ENCODE measurements around the gene FAT1. TPM values are rescaled to one million over a fixed set of nuclear protein-coding genes. Genes with fewer than 3 reads are reported as not detected.
A peak's percentile ranks its signal among the peaks of the same experiment; 100 is the strongest.

The FAT1 gene, protein sequence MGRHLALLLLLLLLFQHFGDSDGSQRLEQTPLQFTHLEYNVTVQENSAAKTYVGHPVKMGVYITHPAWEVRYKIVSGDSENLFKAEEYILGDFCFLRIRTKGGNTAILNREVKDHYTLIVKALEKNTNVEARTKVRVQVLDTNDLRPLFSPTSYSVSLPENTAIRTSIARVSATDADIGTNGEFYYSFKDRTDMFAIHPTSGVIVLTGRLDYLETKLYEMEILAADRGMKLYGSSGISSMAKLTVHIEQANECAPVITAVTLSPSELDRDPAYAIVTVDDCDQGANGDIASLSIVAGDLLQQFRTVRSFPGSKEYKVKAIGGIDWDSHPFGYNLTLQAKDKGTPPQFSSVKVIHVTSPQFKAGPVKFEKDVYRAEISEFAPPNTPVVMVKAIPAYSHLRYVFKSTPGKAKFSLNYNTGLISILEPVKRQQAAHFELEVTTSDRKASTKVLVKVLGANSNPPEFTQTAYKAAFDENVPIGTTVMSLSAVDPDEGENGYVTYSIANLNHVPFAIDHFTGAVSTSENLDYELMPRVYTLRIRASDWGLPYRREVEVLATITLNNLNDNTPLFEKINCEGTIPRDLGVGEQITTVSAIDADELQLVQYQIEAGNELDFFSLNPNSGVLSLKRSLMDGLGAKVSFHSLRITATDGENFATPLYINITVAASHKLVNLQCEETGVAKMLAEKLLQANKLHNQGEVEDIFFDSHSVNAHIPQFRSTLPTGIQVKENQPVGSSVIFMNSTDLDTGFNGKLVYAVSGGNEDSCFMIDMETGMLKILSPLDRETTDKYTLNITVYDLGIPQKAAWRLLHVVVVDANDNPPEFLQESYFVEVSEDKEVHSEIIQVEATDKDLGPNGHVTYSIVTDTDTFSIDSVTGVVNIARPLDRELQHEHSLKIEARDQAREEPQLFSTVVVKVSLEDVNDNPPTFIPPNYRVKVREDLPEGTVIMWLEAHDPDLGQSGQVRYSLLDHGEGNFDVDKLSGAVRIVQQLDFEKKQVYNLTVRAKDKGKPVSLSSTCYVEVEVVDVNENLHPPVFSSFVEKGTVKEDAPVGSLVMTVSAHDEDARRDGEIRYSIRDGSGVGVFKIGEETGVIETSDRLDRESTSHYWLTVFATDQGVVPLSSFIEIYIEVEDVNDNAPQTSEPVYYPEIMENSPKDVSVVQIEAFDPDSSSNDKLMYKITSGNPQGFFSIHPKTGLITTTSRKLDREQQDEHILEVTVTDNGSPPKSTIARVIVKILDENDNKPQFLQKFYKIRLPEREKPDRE (N-terminal part only)
- total RNA-seq (0.07 and 0.15 TPM in 2 replicates), polyA plus RNA-seq (0.04 and 0.07 TPM in 2 replicates), polyA minus RNA-seq (0.14 and 0.17 TPM in 2 replicates)
- total RNA-seq (2013), result 2.8 TPM

DNA sequence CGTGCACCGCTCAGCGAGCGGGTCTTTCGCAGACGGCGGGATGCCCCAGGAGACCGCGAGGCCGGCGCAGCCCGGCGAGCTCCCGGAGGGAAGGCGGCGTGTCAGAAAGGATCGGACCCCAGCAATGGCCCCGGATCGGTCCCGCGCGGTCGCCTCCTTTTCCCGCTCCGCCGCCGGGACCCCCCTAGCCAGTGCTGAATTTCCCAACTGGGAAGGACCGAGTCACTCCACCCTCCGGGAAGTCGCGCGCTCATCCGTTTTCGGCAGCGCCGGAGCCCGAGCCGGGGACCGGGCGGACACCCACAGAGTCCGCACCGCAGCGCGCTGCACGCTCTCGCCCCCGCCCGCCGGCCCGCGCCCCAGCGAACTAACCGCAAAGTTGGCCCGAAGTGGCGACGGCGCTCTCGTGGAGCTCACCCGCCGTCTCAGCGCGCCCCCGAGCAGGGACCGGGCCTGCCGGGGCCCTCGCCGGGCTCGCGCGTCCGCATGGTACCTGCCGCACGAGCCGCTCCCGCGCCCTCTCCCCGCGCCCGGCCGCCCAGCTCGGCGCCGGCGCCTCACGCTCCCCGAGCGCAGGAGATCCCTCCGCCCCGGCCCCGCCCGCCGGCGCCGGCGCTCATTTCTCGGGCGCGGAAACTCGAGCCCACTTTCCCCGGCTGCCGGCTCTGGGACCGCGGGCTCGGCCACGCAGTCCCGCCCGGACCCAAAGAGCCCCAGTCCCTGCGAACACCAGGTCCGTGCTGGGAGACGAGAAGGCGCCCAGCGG, at the start of gene FAT1:
TSS of gene FAT1 (minus strand) at position 565 of the 766 bp plus-strand sequence. CDS start 14,029 bp downstream, outside the sequence.
- Histone ChIP-seq H3K4me1 (ENCODE audit: control insufficient read depth in 2 of 2, insufficient read depth in 2 of 2, low read length in 2 of 2) (peaks cover 3 to 4% of the 10 kb centered on the region in 2 donors), H4K20me1 (ENCODE audit: control insufficient read depth, insufficient read depth, low read length, poor library complexity, severe bottlenecking) (no peaks in the 10 kb centered on the region), H3K4me2 (replicated peaks; ENCODE audit: low read depth, low read length, poor library complexity, severe bottlenecking) (peak within 1 kb of the TSS; percentile 38), H3K9ac (ENCODE audit: low read length) (no peak within 1 kb of the TSS), H3K36me3 (replicated peaks in 1 of 2; ENCODE audit: control extremely low read depth in 1 of 2, control insufficient read depth in 1 of 2, extremely low read depth in 1 of 2, insufficient read depth in 2 of 2, low read length in 1 of 2) (no peaks in the 10 kb centered on the region), H3K4me3 (ENCODE audit: control extremely low read depth in 1 of 5, extremely low read depth in 1 of 5, insufficient read depth in 1 of 5, low read depth in 2 of 5, low read length in 4 of 5) (peak within 1 kb of the TSS in 1 of 5 experiments; percentile 9), H3K27ac (ENCODE audit: low read length in 2 of 2) (no peak within 1 kb of the TSS), H3K9me3 (ENCODE audit: control extremely low read depth in 1 of 3, control insufficient read depth in 2 of 3, insufficient read depth in 1 of 3, low read length in 2 of 3) (peaks cover 6 to 31% (median 12%) of the 10 kb centered on the region in 3 donors), H3K27me3 (replicated peaks in 1 of 4; ENCODE audit: control extremely low read depth in 1 of 4, control insufficient read depth in 3 of 4, insufficient read depth in 4 of 4, low read length in 3 of 4) (peaks cover 0 to 48% (median 22%) of the 10 kb centered on the region in 4 experiments), H3K79me2 (ENCODE audit: control insufficient read depth, insufficient read depth, low read length) (no peaks in the 10 kb centered on the region), H2AFZ (ENCODE audit: insufficient read depth, low read depth, low read length, poor library complexity, severe bottlenecking) (peak within 1 kb of the TSS; percentile 22)
- DNase-seq, result no peak
- Mint-ChIP-seq H3K27me3 (peaks cover 48% of the 10 kb centered on the region), H3K4me1 (peaks cover 16% of the 10 kb centered on the region), H3K4me3 (peak within 1 kb of the TSS; percentile 52), H3K27ac (no peak within 1 kb of the TSS), H3K9me3 (ENCODE audit: insufficient read depth) (no peaks in the 10 kb centered on the region)
- CTCF ChIA-PET, result no interaction called here
- intact Hi-C loops (cut with micrococcal nuclease), result no loop called here
- POLR2A ChIA-PET, result no interaction called here
- TF ChIP-seq EZH2 (IDR thresholded peaks at IDR 0.05; ENCODE audit: borderline replicate concordance, insufficient read depth, low read depth, low read length, poor library complexity, severe bottlenecking), result no peak
- TF ChIP-seq, protein P1, sequence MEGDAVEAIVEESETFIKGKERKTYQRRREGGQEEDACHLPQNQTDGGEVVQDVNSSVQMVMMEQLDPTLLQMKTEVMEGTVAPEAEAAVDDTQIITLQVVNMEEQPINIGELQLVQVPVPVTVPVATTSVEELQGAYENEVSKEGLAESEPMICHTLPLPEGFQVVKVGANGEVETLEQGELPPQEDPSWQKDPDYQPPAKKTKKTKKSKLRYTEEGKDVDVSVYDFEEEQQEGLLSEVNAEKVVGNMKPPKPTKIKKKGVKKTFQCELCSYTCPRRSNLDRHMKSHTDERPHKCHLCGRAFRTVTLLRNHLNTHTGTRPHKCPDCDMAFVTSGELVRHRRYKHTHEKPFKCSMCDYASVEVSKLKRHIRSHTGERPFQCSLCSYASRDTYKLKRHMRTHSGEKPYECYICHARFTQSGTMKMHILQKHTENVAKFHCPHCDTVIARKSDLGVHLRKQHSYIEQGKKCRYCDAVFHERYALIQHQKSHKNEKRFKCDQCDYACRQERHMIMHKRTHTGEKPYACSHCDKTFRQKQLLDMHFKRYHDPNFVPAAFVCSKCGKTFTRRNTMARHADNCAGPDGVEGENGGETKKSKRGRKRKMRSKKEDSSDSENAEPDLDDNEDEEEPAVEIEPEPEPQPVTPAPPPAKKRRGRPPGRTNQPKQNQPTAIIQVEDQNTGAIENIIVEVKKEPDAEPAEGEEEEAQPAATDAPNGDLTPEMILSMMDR (IDR thresholded peaks at IDR 0.05), result no peak
- WGBS (ENCODE audit: insufficient coverage), result 10% methylated on average over 112 of the region's 112 CpGs
- ATAC-seq (ENCODE audit: low read depth), result no peak
